ENCODE results near the gene MRPS33.
A peak's percentile ranks its signal among the peaks of the same experiment; 100 is the strongest.
"Not testable (repeated sequence)": the region's sequence is repeated elsewhere in the genome, so short reads cannot be mapped to it uniquely, and the experiment has no call there.

MRPS33 gene

GRCh38 chr7:141014524-141015395 lies at the start of gene MRPS33:
Gene MRPS33, minus strand, starts transcription at chr7:141014952. Its CDS starts 4,319 bp downstream, at chr7:141010633.
- DNase-seq (ENCODE audit: low spot score), result peak; percentile 95

- no peak for DNase-seq (ENCODE audit: low spot score)
These were observed 43.0 kb upstream of the MRPS33 start for GRCh38 chr7:141057788-141058187.

- no peak for DNase-seq (ENCODE audit: low spot score)
These were observed 40.4 kb upstream of the MRPS33 start for GRCh38 chr7:141055146-141055545.

- no peak for DNase-seq (ENCODE audit: low spot score)
These were observed 38.9 kb upstream of the MRPS33 start for GRCh38 chr7:141053626-141054025.

- no peak for DNase-seq (ENCODE audit: low spot score)
These were observed 31.3 kb upstream of the MRPS33 start for GRCh38 chr7:141045842-141046620.

- no peak for DNase-seq (ENCODE audit: low spot score)
These were observed 30.5 kb upstream of the MRPS33 start for GRCh38 chr7:141045126-141045841.

- DNase-seq (ENCODE audit: low spot score), result no peak
These were observed 28.9 kb upstream of the MRPS33 start for GRCh38 chr7:141043616-141044015.

GRCh38 chr7:141042222-141043193 lies 27.8 kb upstream of the MRPS33 start:
- DNase-seq (ENCODE audit: low spot score), result no peak

- DNase-seq (ENCODE audit: low spot score), result no peak
These were observed 24.6 kb upstream of the MRPS33 start for GRCh38 chr7:141039376-141039775.

- not testable (repeated sequence) for DNase-seq (ENCODE audit: low spot score)
These were observed 23.3 kb upstream of the MRPS33 start for GRCh38 chr7:141038100-141038499.

- not testable (repeated sequence) for DNase-seq (ENCODE audit: low spot score)
These were observed 18.0 kb upstream of the MRPS33 start for GRCh38 chr7:141032539-141033323.

GRCh38 chr7:141028767-141029166 lies 14.0 kb upstream of the MRPS33 start:
- no peak for DNase-seq (ENCODE audit: low spot score)

GRCh38 chr7:141027043-141027442 lies 12.3 kb upstream of the MRPS33 start:
- DNase-seq (ENCODE audit: low spot score), result no peak

GRCh38 chr7:141024668-141025067 lies 9.9 kb upstream of the MRPS33 start:
- no peak for DNase-seq (ENCODE audit: low spot score)

GRCh38 chr7:141023295-141023694 lies 8.5 kb upstream of the MRPS33 start:
- DNase-seq (ENCODE audit: low spot score), result no peak

GRCh38 chr7:141017555-141017954 lies 2.8 kb upstream of the MRPS33 start:
- no peak for DNase-seq (ENCODE audit: low spot score)

- DNase-seq (ENCODE audit: low spot score), result no peak
These were observed 1.6 kb upstream of the MRPS33 start for GRCh38 chr7:141016349-141016748.

GRCh38 chr7:141014125-141014523 lies 628 bp downstream of the MRPS33 start:
- no peak for DNase-seq (ENCODE audit: low spot score)

- DNase-seq (ENCODE audit: low spot score), result no peak
These were observed 1.4 kb downstream of the MRPS33 start for GRCh38 chr7:141013345-141013715.

- peak; percentile 8 for DNase-seq (ENCODE audit: low spot score)
These were observed 1.9 kb downstream of the MRPS33 start for GRCh38 chr7:141012696-141013344.

All from hematopoietic multipotent progenitor cell treated with erythropoietin and hydrocortisone succinate and interleukin-3 and kit ligand, for 17 days (in vitro differentiated cells).